Measurements from ENCODE around the gene MYH16. TPM values are rescaled to one million over a fixed set of nuclear protein-coding genes. Genes with fewer than 3 reads are reported as not detected.

The MYH16 gene
- total and polyA plus RNA-seq, 2 experiments from 2014 or later = not detected

GRCh38 chr7:99301496-99301895, 28.9 kb downstream of the MYH16 start:
- Mint-ChIP-seq H3K36me3 (ENCODE audit: low read depth) (no peaks in the 10 kb centered on the region), H3K27me3 (ENCODE audit: insufficient read depth, low read depth, poor library complexity) (peaks cover 4% of the 10 kb centered on the region), H3K4me3 (no peak overlapping the region), H3K4me1 (no peaks in the 10 kb centered on the region), H3K9me3 (no peaks in the 10 kb centered on the region), H3K27ac (no peak overlapping the region)
- Histone ChIP-seq H3K9me2 (ENCODE audit: insufficient read depth) (no peaks in the 10 kb centered on the region), H3F3A (replicated peaks; ENCODE audit: low read depth) (no peaks in the 10 kb centered on the region), H3K4me2 (no peak overlapping the region), H3K36me3 (ENCODE audit: insufficient read depth) (no peaks in the 10 kb centered on the region), H3K4me3 (no peak overlapping the region), H3K4me1 (ENCODE audit: insufficient read depth) (no peaks in the 10 kb centered on the region), H4K20me1 (replicated peaks; ENCODE audit: insufficient read depth) (no peaks in the 10 kb centered on the region), H2AFZ (no peak overlapping the region), H3K79me2 (replicated peaks; ENCODE audit: insufficient read depth) (no peaks in the 10 kb centered on the region), H3K27me3 (ENCODE audit: insufficient read depth) (no peaks in the 10 kb centered on the region), H3K27ac (ENCODE audit: low read depth) (no peak overlapping the region)
- TF ChIP-seq, protein P1, sequence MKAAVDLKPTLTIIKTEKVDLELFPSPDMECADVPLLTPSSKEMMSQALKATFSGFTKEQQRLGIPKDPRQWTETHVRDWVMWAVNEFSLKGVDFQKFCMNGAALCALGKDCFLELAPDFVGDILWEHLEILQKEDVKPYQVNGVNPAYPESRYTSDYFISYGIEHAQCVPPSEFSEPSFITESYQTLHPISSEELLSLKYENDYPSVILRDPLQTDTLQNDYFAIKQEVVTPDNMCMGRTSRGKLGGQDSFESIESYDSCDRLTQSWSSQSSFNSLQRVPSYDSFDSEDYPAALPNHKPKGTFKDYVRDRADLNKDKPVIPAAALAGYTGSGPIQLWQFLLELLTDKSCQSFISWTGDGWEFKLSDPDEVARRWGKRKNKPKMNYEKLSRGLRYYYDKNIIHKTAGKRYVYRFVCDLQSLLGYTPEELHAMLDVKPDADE (IDR thresholded peaks at IDR 0.05) = no peak
- TF ChIP-seq EZH2phosphoT487 (IDR thresholded peaks at IDR 0.05; ENCODE audit: unreplicated experiment) (no peak), CREB1 (CRISPR knock-in tag; IDR thresholded peaks at IDR 0.05; ENCODE audit: low read depth) (no peak)
- ATAC-seq (no peak), DNase-seq (ENCODE audit: low spot score) (no peak)

DNA sequence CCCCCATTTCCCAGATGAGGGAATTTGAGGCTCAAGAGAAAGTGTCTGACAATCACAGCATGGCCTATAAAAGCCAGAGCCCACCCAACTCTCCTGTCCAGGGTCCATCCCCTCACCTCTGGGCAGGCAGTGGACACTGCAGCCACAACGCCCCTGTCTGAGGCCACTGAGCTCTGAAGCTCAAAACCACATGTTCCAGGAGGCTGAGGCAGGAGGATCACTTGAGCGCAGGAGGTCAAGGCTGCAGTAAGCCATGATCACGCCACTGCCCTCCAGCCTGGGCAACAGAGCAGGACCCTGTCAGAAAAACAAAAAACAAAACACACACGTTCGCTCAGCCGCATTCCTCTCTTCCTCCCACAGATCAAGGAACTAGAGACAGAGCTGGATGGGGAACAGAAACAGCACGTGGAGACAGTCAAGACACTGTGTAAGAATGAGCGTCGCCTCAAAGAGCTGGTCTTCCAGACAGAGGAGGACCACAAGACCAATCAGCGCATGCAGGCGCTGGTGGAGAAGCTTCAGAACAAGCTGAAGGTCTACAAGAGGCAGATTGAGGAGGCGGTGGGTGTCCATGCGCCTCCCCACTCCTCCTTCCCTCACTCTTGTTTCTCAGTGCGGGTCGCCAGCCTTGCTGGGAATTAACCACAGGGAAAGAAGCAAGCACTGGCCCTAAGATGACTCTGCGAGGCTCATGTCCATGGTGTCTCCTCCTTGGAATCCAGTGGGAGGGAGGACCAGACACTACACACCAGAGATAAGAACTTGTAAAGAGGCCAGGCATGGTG, 33.0 kb downstream of the MYH16 start:
- ATAC-seq (no peak), DNase-seq (ENCODE audit: low spot score) (no peak)
- H3K27ac Mint-ChIP-seq = no peak overlapping the region
- no peaks in the 10 kb centered on the region for H3K36me3 ChIP-seq (ENCODE audit: insufficient read depth)
- H3K4me1 Mint-ChIP-seq = no peaks in the 10 kb centered on the region
- no peak overlapping the region for H2AFZ ChIP-seq
- H3K36me3 Mint-ChIP-seq (ENCODE audit: low read depth) = peaks cover 4% of the 10 kb centered on the region; the same call in 2 of the 3 replicates
- no peaks in the 10 kb centered on the region for H3K4me1 ChIP-seq (ENCODE audit: insufficient read depth)
- no peaks in the 10 kb centered on the region for H3K9me2 ChIP-seq (ENCODE audit: insufficient read depth)
- no peak overlapping the region for H3K27ac ChIP-seq (ENCODE audit: low read depth)
- no peaks in the 10 kb centered on the region for H4K20me1 ChIP-seq (replicated peaks; ENCODE audit: insufficient read depth)
- no peaks in the 10 kb centered on the region for H3K27me3 ChIP-seq (ENCODE audit: insufficient read depth)
- peaks cover 6% of the 10 kb centered on the region for H3K27me3 Mint-ChIP-seq (ENCODE audit: insufficient read depth, low read depth, poor library complexity)
- H3K79me2 ChIP-seq (replicated peaks; ENCODE audit: insufficient read depth) = no peaks in the 10 kb centered on the region
- no peak overlapping the region for H3K4me3 ChIP-seq
- H3K9me3 Mint-ChIP-seq = peaks cover 4% of the 10 kb centered on the region; the same call in 2 of the 3 replicates
- H3F3A ChIP-seq (replicated peaks; ENCODE audit: low read depth) = no peaks in the 10 kb centered on the region
- TF ChIP-seq EZH2 (IDR thresholded peaks at IDR 0.05; ENCODE audit: low read depth, unreplicated experiment) (no peak), ZNF114 (CRISPR knock-in tag; IDR thresholded peaks at IDR 0.05) (no peak), POLR2AphosphoS5 (IDR thresholded peaks at IDR 0.05; ENCODE audit: low read depth) (no peak), STAT1 (IDR thresholded peaks at IDR 0.05; ENCODE audit: unreplicated experiment) (no peak), CREB1 (CRISPR knock-in tag; IDR thresholded peaks at IDR 0.05; ENCODE audit: low read depth) (no peak), NANOG (IDR thresholded peaks at IDR 0.05; ENCODE audit: borderline replicate concordance) (no peak)
- TF ChIP-seq, protein P2, sequence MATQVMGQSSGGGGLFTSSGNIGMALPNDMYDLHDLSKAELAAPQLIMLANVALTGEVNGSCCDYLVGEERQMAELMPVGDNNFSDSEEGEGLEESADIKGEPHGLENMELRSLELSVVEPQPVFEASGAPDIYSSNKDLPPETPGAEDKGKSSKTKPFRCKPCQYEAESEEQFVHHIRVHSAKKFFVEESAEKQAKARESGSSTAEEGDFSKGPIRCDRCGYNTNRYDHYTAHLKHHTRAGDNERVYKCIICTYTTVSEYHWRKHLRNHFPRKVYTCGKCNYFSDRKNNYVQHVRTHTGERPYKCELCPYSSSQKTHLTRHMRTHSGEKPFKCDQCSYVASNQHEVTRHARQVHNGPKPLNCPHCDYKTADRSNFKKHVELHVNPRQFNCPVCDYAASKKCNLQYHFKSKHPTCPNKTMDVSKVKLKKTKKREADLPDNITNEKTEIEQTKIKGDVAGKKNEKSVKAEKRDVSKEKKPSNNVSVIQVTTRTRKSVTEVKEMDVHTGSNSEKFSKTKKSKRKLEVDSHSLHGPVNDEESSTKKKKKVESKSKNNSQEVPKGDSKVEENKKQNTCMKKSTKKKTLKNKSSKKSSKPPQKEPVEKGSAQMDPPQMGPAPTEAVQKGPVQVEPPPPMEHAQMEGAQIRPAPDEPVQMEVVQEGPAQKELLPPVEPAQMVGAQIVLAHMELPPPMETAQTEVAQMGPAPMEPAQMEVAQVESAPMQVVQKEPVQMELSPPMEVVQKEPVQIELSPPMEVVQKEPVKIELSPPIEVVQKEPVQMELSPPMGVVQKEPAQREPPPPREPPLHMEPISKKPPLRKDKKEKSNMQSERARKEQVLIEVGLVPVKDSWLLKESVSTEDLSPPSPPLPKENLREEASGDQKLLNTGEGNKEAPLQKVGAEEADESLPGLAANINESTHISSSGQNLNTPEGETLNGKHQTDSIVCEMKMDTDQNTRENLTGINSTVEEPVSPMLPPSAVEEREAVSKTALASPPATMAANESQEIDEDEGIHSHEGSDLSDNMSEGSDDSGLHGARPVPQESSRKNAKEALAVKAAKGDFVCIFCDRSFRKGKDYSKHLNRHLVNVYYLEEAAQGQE (IDR thresholded peaks at IDR 0.05; ENCODE audit: unreplicated experiment) = no peak
- no peak overlapping the region for H3K4me3 Mint-ChIP-seq
- no peak overlapping the region for H3K4me2 ChIP-seq
